Erythroblast (primary cell): ENCODE measurements around the gene LAPTM4A.

ENCODE experiments used
- GATA1 ChIP-seq: IDR thresholded peaks from 2 replicates; pipeline ENCODE4 v1.6.1; 2011; ENCODE audit warnings: low read depth, mild to moderate bottlenecking, control low read depth, low read length, moderate library complexity
- POLR2A ChIP-seq: IDR thresholded peaks from 2 replicates; pipeline ENCODE4 v1.6.1; 2011; ENCODE audit warnings: mild to moderate bottlenecking, low read length

GRCh38 chr2:19987936-19988335 lies 63.5 kb downstream of the LAPTM4A start:
- TF ChIP-seq POLR2A, result no peak
- TF ChIP-seq GATA1, result no peak
